Measurements from ENCODE around the gene RASSF9. TPM values are rescaled to one million over a fixed set of nuclear protein-coding genes. Genes with fewer than 3 reads are reported as not detected.

The RASSF9 gene
- total RNA-seq (2011; cell fraction: chromatin; rRNA removed; ENCODE audit: low replicate concordance), result not detected in 2 replicates
- not detected in 2 replicates for total RNA-seq (2011; cell fraction: nucleolus; rRNA removed)
- total RNA-seq (2011; cell fraction: nucleoplasm; rRNA removed), result not detected in 2 replicates
- total RNA-seq (2014; rRNA removed) (not detected in 2 replicates), total RNA-seq (2014; rRNA removed; fragmentation: Illumina TruSeq; extraction: Trizol) (not detected in 2 replicates), total RNA-seq (2015; rRNA removed; fragmentation: Illumina TruSeq; extraction: Trizol) (not detected in 2 replicates), total RNA-seq (2021) (not detected in 2 replicates), polyA plus RNA-seq (2011; rRNA removed) (not detected in 2 replicates), polyA plus RNA-seq (2014; fragmentation: Illumina TruSeq; extraction: Trizol) (not detected in 2 replicates), polyA plus RNA-seq (2014; fragmentation: Nextera tagmentation; extraction: Ambion mirVana) (not detected), polyA plus RNA-seq (2014; rRNA removed) (not detected in 2 replicates), polyA minus RNA-seq (2011; rRNA and poly(A)+ RNA removed) (not detected in 2 replicates), Bru-seq, nascent RNA (percentile 8 among the genes with signal in this experiment), BruChase-seq, experiment 1, labeled RNA remaining after a 2-hour chase (percentile 5 among the genes with signal in this experiment), BruChase-seq, experiment 2, labeled RNA remaining after a 6-hour chase (percentile 6 among the genes with signal in this experiment)
- not detected in 2 replicates for polyA plus RNA-seq (2011; cell fraction: cytosol; rRNA removed)
- not detected in 2 replicates for polyA plus RNA-seq (2011; cell fraction: nucleus; rRNA removed)
- polyA plus RNA-seq (2012), result 0.03 TPM in 1 of 2 replicates, not detected in the other
- polyA minus RNA-seq (2011; cell fraction: cytosol; rRNA and poly(A)+ RNA removed), result not detected in 2 replicates
- polyA minus RNA-seq (2011; cell fraction: nucleus; rRNA and poly(A)+ RNA removed), result not detected in 2 replicates
- long read RNA-seq, experiment 1, result 0 reads
- long read RNA-seq, experiment 2, result 0 reads
- long read RNA-seq, experiment 3, result 0 reads

DNA sequence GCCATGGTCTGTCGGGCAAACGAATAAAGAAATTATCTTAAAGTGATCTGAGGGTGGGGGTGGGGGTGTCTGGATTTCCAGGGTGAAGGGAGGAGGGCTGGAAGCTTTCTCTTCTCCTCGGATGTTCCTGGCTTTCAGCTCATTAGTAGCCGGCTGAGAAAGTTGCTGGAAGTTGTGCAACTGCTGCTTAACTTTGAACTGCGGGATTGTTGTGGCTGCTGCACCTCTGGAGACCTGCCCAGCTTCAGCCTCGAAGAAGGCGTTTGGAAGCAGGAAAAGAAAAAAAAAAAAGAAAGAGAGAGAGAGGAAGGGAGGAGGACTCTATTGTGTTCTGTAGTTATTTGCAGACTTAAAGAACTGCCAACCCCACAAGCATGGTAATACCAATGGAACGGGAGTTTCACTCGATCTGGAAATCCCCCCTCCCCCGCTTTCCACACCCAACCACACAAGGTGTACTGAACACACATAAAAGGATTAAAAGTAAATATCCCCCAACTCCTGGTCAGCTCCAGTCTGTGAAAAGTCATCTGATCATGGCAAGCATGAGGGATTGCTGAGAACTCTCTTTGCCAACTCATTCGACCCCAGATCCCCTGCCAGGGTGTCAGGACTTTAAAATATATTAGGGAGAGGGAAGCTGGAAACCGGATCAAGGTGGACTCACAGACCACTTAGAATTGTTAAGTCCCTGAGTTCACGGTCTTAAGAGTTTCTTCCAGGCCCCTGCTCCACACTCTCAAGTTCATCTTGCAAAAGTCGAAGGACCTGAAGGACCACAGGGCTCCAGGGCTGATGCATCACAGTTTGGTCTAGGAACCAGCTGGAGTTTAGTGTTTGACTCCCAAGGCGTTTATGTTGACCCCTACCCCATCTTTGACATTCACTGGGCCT lies at the start of gene RASSF9:
Gene RASSF9, minus strand, starts transcription at position 213 of the 894 bp plus-strand sequence. Its CDS starts 208 bp downstream, at position 5.
- ChIA-PET CTCF (ENCODE audit: low intra/inter-chr PET ratio) (no interaction called here), POLR2A (no interaction called here)
- no peaks in the 10 kb centered on the region for H4K20me1 ChIP-seq (replicated peaks; ENCODE audit: control insufficient read depth, insufficient read depth, low read length)
- H2AFZ ChIP-seq (ENCODE audit: low read depth, low read length), result no peak within 1 kb of the TSS
- DNase-seq (ENCODE audit: extremely low read depth in 1 of 4, low spot score in 3 of 4) (no peak), ATAC-seq (no peak), FAIRE-seq (no peak)
- no peak within 1 kb of the TSS for H3K27ac ChIP-seq (ENCODE audit: extremely low read depth, low read depth, low read length)
- intact Hi-C loops (cut with micrococcal nuclease), result no loop called here
- no TSS peak for BruUV-seq (replicated peaks)
- no peaks in the 10 kb centered on the region for H3K9me1 ChIP-seq (ENCODE audit: control insufficient read depth, insufficient read depth, low read length)
- in situ Hi-C loops (cut with MboI), result no loop called here
- no peak within 1 kb of the TSS for H3K4me3 ChIP-seq
- no peak within 1 kb of the TSS for H3K4me2 ChIP-seq (ENCODE audit: insufficient read depth, low read length)
- H3K36me3 ChIP-seq (ENCODE audit: control insufficient read depth, insufficient read depth, low read length), result no peaks in the 10 kb centered on the region
- H3K79me2 ChIP-seq (ENCODE audit: control insufficient read depth, insufficient read depth, low read length), result no peaks in the 10 kb centered on the region
- no peaks in the 10 kb centered on the region for H3K4me1 ChIP-seq (replicated peaks in 1 of 2; ENCODE audit: control insufficient read depth in 2 of 2, insufficient read depth in 2 of 2, low read length in 2 of 2)
- WGBS (ENCODE audit: insufficient coverage, low coverage, missing lambda C conversion rate), result under 1% methylated on average over 12 of the region's 15 CpGs
- H3K27me3 ChIP-seq (ENCODE audit: control insufficient read depth in 2 of 2, insufficient read depth in 2 of 2, low read length in 2 of 2), result no peaks in the 10 kb centered on the region
- no peak within 1 kb of the TSS for H3K9ac ChIP-seq (ENCODE audit: insufficient read depth in 1 of 2, low read depth in 2 of 2, low read length in 2 of 2)
- no peaks in the 10 kb centered on the region for H3K9me3 ChIP-seq (replicated peaks; ENCODE audit: control insufficient read depth, insufficient read depth, low read depth, low read length)
- TF ChIP-seq CBX8 (IDR thresholded peaks at IDR 0.05; ENCODE audit: borderline replicate concordance, extremely low read depth, low read depth, low read length, poor library complexity, severe bottlenecking) (no peak), SIRT6 (IDR thresholded peaks at IDR 0.05; ENCODE audit: low read depth, low read length) (no peak), ESRRA (IDR thresholded peaks at IDR 0.05; ENCODE audit: borderline replicate concordance, low read depth) (no peak), ZNF57 (CRISPR knock-in tag; IDR thresholded peaks at IDR 0.05) (no peak), MXD1 (CRISPR knock-in tag; IDR thresholded peaks at IDR 0.05; ENCODE audit: borderline replicate concordance, poor library complexity, severe bottlenecking) (no peak), DMBX1 (CRISPR knock-in tag; IDR thresholded peaks at IDR 0.05; ENCODE audit: borderline replicate concordance) (no peak), TOE1 (IDR thresholded peaks at IDR 0.05; ENCODE audit: borderline replicate concordance) (no peak), TOE1 (CRISPR knock-in tag; IDR thresholded peaks at IDR 0.05; ENCODE audit: borderline replicate concordance, low read depth) (no peak), U2AF2 (optimal IDR thresholded peaks at IDR 0.05; ENCODE audit: low read depth, low read length) (no peak), ZNF174 (CRISPR knock-in tag; IDR thresholded peaks at IDR 0.05) (no peak), MAFF (IDR thresholded peaks at IDR 0.05; ENCODE audit: low read length) (no peak), RBFOX2 (IDR thresholded peaks at IDR 0.05; ENCODE audit: low read depth, low read length) (no peak), ESRRB (CRISPR knock-in tag; IDR thresholded peaks at IDR 0.05; ENCODE audit: borderline replicate concordance) (no peak), BRCA1 (IDR thresholded peaks at IDR 0.05) (no peak), BRCA1 (CRISPR knock-in tag; IDR thresholded peaks at IDR 0.05) (no peak)
- TF ChIP-seq, protein P1, sequence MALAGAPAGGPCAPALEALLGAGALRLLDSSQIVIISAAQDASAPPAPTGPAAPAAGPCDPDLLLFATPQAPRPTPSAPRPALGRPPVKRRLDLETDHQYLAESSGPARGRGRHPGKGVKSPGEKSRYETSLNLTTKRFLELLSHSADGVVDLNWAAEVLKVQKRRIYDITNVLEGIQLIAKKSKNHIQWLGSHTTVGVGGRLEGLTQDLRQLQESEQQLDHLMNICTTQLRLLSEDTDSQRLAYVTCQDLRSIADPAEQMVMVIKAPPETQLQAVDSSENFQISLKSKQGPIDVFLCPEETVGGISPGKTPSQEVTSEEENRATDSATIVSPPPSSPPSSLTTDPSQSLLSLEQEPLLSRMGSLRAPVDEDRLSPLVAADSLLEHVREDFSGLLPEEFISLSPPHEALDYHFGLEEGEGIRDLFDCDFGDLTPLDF (CRISPR knock-in tag; IDR thresholded peaks at IDR 0.05), result no peak

All from K562 (cell line).